ENCODE measurements around the gene ZNF570.

The ZNF570 gene

GRCh38 chr19:37468961-37469777 is at the start of gene ZNF570:
TSS of gene ZNF570 (plus strand) at chr19:37469356. CDS start at chr19:37470355, 999 bp downstream.
- Histone ChIP-seq H3K4me3 (ENCODE audit: low read depth in 1 of 2, low read length in 2 of 2) (peak within 1 kb of the TSS; percentile 85 to 89), H3K36me3 (ENCODE audit: control insufficient read depth in 1 of 2, insufficient read depth in 2 of 2, low read length in 2 of 2) (peaks cover 13 to 16% of the 10 kb centered on the region in 2 donors), H3K4me1 (ENCODE audit: control insufficient read depth in 1 of 2, insufficient read depth in 2 of 2, low read length in 2 of 2) (peaks cover 14 to 20% of the 10 kb centered on the region in 2 donors), H3K9ac (ENCODE audit: low read depth in 1 of 2, low read length in 2 of 2) (peak within 1 kb of the TSS; percentile 77 to 90), H3K9me3 (ENCODE audit: control insufficient read depth in 1 of 2, low read length in 2 of 2) (peaks cover 13 to 20% of the 10 kb centered on the region in 2 donors), H3K27ac (ENCODE audit: low read depth, low read length) (peak within 1 kb of the TSS; percentile 84), H3K27me3 (ENCODE audit: control insufficient read depth in 1 of 2, insufficient read depth in 2 of 2, low read length in 2 of 2) (no peaks in the 10 kb centered on the region)

GRCh38 chr19:37452500-37453245 is 16.5 kb upstream of the ZNF570 start:
- H3K4me3 ChIP-seq (ENCODE audit: low read depth in 1 of 2, low read length in 2 of 2): peak overlapping the region; percentile 15 to 45
- peaks cover 75 to 79% of the 10 kb centered on the region in 2 donors for H3K9me3 ChIP-seq (ENCODE audit: control insufficient read depth in 1 of 2, low read length in 2 of 2)
- no peak overlapping the region for H3K9ac ChIP-seq (ENCODE audit: low read depth in 1 of 2, low read length in 2 of 2)
- H3K27ac ChIP-seq (ENCODE audit: low read depth, low read length): no peak overlapping the region
- peaks cover 5 to 13% of the 10 kb centered on the region in 2 donors for H3K36me3 ChIP-seq (ENCODE audit: control insufficient read depth in 1 of 2, insufficient read depth in 2 of 2, low read length in 2 of 2)
- H3K4me1 ChIP-seq (ENCODE audit: control insufficient read depth in 1 of 2, insufficient read depth in 2 of 2, low read length in 2 of 2): no peaks in the 10 kb centered on the region
- no peaks in the 10 kb centered on the region for H3K27me3 ChIP-seq (ENCODE audit: control insufficient read depth in 1 of 2, insufficient read depth in 2 of 2, low read length in 2 of 2)

- Histone ChIP-seq H3K27ac (ENCODE audit: low read depth, low read length) (peak overlapping the region; percentile 80), H3K9ac (ENCODE audit: low read depth in 1 of 2, low read length in 2 of 2) (peak overlapping the region; percentile 75 to 82), H3K4me1 (ENCODE audit: control insufficient read depth in 1 of 2, insufficient read depth in 2 of 2, low read length in 2 of 2) (peaks cover 14 to 20% of the 10 kb centered on the region in 2 donors), H3K9me3 (ENCODE audit: control insufficient read depth in 1 of 2, low read length in 2 of 2) (peaks cover 8 to 21% of the 10 kb centered on the region in 2 donors), H3K27me3 (ENCODE audit: control insufficient read depth in 1 of 2, insufficient read depth in 2 of 2, low read length in 2 of 2) (no peaks in the 10 kb centered on the region), H3K36me3 (ENCODE audit: control insufficient read depth in 1 of 2, insufficient read depth in 2 of 2, low read length in 2 of 2) (peaks cover 8 to 18% of the 10 kb centered on the region in 2 donors), H3K4me3 (ENCODE audit: low read depth in 1 of 2, low read length in 2 of 2) (peak overlapping the region; percentile 91 to 92)
Measured at GRCh38 chr19:37466277-37466797, 2.8 kb upstream of the ZNF570 start.

- peak within 1 kb of the TSS; percentile 75 to 82 for H3K9ac ChIP-seq (ENCODE audit: low read depth in 1 of 2, low read length in 2 of 2)
Measured at GRCh38 chr19:37466798-37467607, 2.2 kb upstream of the ZNF570 start, which contains the start of gene ZNF569. TSS of gene ZNF569 (minus strand) at chr19:37467444. CDS start at chr19:37444921, 22,523 bp downstream.

GRCh38 chr19:37467608-37468090 is 1.5 kb upstream of the ZNF570 start:
- peaks cover 14 to 20% of the 10 kb centered on the region in 2 donors for H3K4me1 ChIP-seq (ENCODE audit: control insufficient read depth in 1 of 2, insufficient read depth in 2 of 2, low read length in 2 of 2)
- no peaks in the 10 kb centered on the region for H3K27me3 ChIP-seq (ENCODE audit: control insufficient read depth in 1 of 2, insufficient read depth in 2 of 2, low read length in 2 of 2)
- H3K4me3 ChIP-seq (ENCODE audit: low read depth in 1 of 2, low read length in 2 of 2): peak overlapping the region; percentile 91 to 92
- H3K9me3 ChIP-seq (ENCODE audit: control insufficient read depth in 1 of 2, low read length in 2 of 2): peaks cover 7 to 12% of the 10 kb centered on the region in 2 donors
- peak overlapping the region; percentile 75 to 82 for H3K9ac ChIP-seq (ENCODE audit: low read depth in 1 of 2, low read length in 2 of 2)
- H3K36me3 ChIP-seq (ENCODE audit: control insufficient read depth in 1 of 2, insufficient read depth in 2 of 2, low read length in 2 of 2): peaks cover 11 to 24% of the 10 kb centered on the region in 2 donors
- no peak overlapping the region for H3K27ac ChIP-seq (ENCODE audit: low read depth, low read length)

More at GRCh38 chr19:37466798-37467607, 2.2 kb upstream of the ZNF570 start, which contains the start of gene ZNF569:
- Histone ChIP-seq H3K36me3 (ENCODE audit: control insufficient read depth in 1 of 2, insufficient read depth in 2 of 2, low read length in 2 of 2) (peaks cover 8 to 20% of the 10 kb centered on the region in 2 donors), H3K4me3 (ENCODE audit: low read depth in 1 of 2, low read length in 2 of 2) (peak within 1 kb of the TSS; percentile 91 to 92), H3K9me3 (ENCODE audit: control insufficient read depth in 1 of 2, low read length in 2 of 2) (peaks cover 8 to 16% of the 10 kb centered on the region in 2 donors), H3K4me1 (ENCODE audit: control insufficient read depth in 1 of 2, insufficient read depth in 2 of 2, low read length in 2 of 2) (peaks cover 14 to 20% of the 10 kb centered on the region in 2 donors), H3K27ac (ENCODE audit: low read depth, low read length) (peak within 1 kb of the TSS; percentile 80), H3K27me3 (ENCODE audit: control insufficient read depth in 1 of 2, insufficient read depth in 2 of 2, low read length in 2 of 2) (no peaks in the 10 kb centered on the region)

GRCh38 chr19:37470216-37470615 is 1.1 kb downstream of the ZNF570 start:
- H3K9me3 ChIP-seq (ENCODE audit: control insufficient read depth in 1 of 2, low read length in 2 of 2): peaks cover 14 to 18% of the 10 kb centered on the region in 2 donors
- H3K9ac ChIP-seq (ENCODE audit: low read depth in 1 of 2, low read length in 2 of 2): peak overlapping the region in 1 of 2 donors; percentile 77
- H3K27ac ChIP-seq (ENCODE audit: low read depth, low read length): no peak overlapping the region
- peak overlapping the region; percentile 85 to 89 for H3K4me3 ChIP-seq (ENCODE audit: low read depth in 1 of 2, low read length in 2 of 2)
- H3K27me3 ChIP-seq (ENCODE audit: control insufficient read depth in 1 of 2, insufficient read depth in 2 of 2, low read length in 2 of 2): no peaks in the 10 kb centered on the region
- peaks cover 8 to 11% of the 10 kb centered on the region in 2 donors for H3K36me3 ChIP-seq (ENCODE audit: control insufficient read depth in 1 of 2, insufficient read depth in 2 of 2, low read length in 2 of 2)
- peaks cover 14 to 20% of the 10 kb centered on the region in 2 donors for H3K4me1 ChIP-seq (ENCODE audit: control insufficient read depth in 1 of 2, insufficient read depth in 2 of 2, low read length in 2 of 2)

- H3K36me3 ChIP-seq (ENCODE audit: control insufficient read depth in 1 of 2, insufficient read depth in 2 of 2, low read length in 2 of 2): peaks cover 24 to 28% of the 10 kb centered on the region in 2 donors
Measured at GRCh38 chr19:37472165-37472564, 3.0 kb downstream of the ZNF570 start.

GRCh38 chr19:37484406-37485168 is 15.4 kb downstream of the ZNF570 start:
- Histone ChIP-seq H3K36me3 (ENCODE audit: control insufficient read depth in 1 of 2, insufficient read depth in 2 of 2, low read length in 2 of 2) (peaks cover 34 to 46% of the 10 kb centered on the region in 2 donors), H3K4me1 (ENCODE audit: control insufficient read depth in 1 of 2, insufficient read depth in 2 of 2, low read length in 2 of 2) (no peaks in the 10 kb centered on the region), H3K27ac (ENCODE audit: low read depth, low read length) (no peak overlapping the region), H3K4me3 (ENCODE audit: low read depth in 1 of 2, low read length in 2 of 2) (peak overlapping the region; percentile 26 to 43), H3K9me3 (ENCODE audit: control insufficient read depth in 1 of 2, low read length in 2 of 2) (peaks cover 81 to 85% of the 10 kb centered on the region in 2 donors), H3K27me3 (ENCODE audit: control insufficient read depth in 1 of 2, insufficient read depth in 2 of 2, low read length in 2 of 2) (no peaks in the 10 kb centered on the region), H3K9ac (ENCODE audit: low read depth in 1 of 2, low read length in 2 of 2) (no peak overlapping the region)

More at GRCh38 chr19:37472165-37472564, 3.0 kb downstream of the ZNF570 start:
- no peak overlapping the region for H3K27ac ChIP-seq (ENCODE audit: low read depth, low read length)
- peaks cover 31 to 34% of the 10 kb centered on the region in 2 donors for H3K9me3 ChIP-seq (ENCODE audit: control insufficient read depth in 1 of 2, low read length in 2 of 2)
- no peak overlapping the region for H3K9ac ChIP-seq (ENCODE audit: low read depth in 1 of 2, low read length in 2 of 2)
- no peaks in the 10 kb centered on the region for H3K27me3 ChIP-seq (ENCODE audit: control insufficient read depth in 1 of 2, insufficient read depth in 2 of 2, low read length in 2 of 2)
- H3K4me1 ChIP-seq (ENCODE audit: control insufficient read depth in 1 of 2, insufficient read depth in 2 of 2, low read length in 2 of 2): peaks cover 8 to 15% of the 10 kb centered on the region in 2 donors
- peak overlapping the region in 1 of 2 donors; percentile 2 for H3K4me3 ChIP-seq (ENCODE audit: low read depth in 1 of 2, low read length in 2 of 2)
